ENCODE results near the gene GPR62. TPM values are rescaled to one million over a fixed set of nuclear protein-coding genes. Genes with fewer than 3 reads are reported as not detected.
A peak's percentile ranks its signal among the peaks of the same experiment; 100 is the strongest.

The GPR62 gene
- total RNA-seq, 4 donors from 2014 or later = 0.13 to 1.8 (median 0.56) TPM; not detected in 1

- DNase-seq = no peak
- Histone ChIP-seq H3K4me3 (replicated peaks in 1 of 3) (no peak overlapping the region), H3K4me1 (peaks cover 22 to 35% of the 10 kb centered on the region in 2 donors), H3K36me3 (no peaks in the 10 kb centered on the region), H3K27me3 (no peaks in the 10 kb centered on the region), H3K27ac (no peak overlapping the region), H3K9me3 (no peaks in the 10 kb centered on the region)
- intact Hi-C loops (cut with DNase I) = loop anchor here (10.0 kb wide), 1 partner anchor 587 kb away; the partner anchor contains the start of gene MANF
- TF ChIP-seq POLR2A (IDR thresholded peaks at IDR 0.05) = no peak
- TF ChIP-seq, protein P1, sequence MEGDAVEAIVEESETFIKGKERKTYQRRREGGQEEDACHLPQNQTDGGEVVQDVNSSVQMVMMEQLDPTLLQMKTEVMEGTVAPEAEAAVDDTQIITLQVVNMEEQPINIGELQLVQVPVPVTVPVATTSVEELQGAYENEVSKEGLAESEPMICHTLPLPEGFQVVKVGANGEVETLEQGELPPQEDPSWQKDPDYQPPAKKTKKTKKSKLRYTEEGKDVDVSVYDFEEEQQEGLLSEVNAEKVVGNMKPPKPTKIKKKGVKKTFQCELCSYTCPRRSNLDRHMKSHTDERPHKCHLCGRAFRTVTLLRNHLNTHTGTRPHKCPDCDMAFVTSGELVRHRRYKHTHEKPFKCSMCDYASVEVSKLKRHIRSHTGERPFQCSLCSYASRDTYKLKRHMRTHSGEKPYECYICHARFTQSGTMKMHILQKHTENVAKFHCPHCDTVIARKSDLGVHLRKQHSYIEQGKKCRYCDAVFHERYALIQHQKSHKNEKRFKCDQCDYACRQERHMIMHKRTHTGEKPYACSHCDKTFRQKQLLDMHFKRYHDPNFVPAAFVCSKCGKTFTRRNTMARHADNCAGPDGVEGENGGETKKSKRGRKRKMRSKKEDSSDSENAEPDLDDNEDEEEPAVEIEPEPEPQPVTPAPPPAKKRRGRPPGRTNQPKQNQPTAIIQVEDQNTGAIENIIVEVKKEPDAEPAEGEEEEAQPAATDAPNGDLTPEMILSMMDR (IDR thresholded peaks at IDR 0.05) = no peak
- WGBS, 2 donors = 93 to 100% methylated on average over 1 to 11 of the region's 11 CpGs
Measured at GRCh38 chr3:51971350-51971749, 16.2 kb downstream of the GPR62 start.

- WGBS, 2 donors = 24 to 26% methylated on average over 19 to 23 of the region's 30 CpGs
- intact Hi-C loops (cut with DNase I) = loop anchor here (10.0 kb wide), 1 partner anchor 590 kb away; the partner anchor contains the start of gene MANF
- DNase-seq = peak in 1 of 2 donors; percentile 49
Measured at GRCh38 chr3:51974277-51974962, 19.2 kb downstream of the GPR62 start.

DNA sequence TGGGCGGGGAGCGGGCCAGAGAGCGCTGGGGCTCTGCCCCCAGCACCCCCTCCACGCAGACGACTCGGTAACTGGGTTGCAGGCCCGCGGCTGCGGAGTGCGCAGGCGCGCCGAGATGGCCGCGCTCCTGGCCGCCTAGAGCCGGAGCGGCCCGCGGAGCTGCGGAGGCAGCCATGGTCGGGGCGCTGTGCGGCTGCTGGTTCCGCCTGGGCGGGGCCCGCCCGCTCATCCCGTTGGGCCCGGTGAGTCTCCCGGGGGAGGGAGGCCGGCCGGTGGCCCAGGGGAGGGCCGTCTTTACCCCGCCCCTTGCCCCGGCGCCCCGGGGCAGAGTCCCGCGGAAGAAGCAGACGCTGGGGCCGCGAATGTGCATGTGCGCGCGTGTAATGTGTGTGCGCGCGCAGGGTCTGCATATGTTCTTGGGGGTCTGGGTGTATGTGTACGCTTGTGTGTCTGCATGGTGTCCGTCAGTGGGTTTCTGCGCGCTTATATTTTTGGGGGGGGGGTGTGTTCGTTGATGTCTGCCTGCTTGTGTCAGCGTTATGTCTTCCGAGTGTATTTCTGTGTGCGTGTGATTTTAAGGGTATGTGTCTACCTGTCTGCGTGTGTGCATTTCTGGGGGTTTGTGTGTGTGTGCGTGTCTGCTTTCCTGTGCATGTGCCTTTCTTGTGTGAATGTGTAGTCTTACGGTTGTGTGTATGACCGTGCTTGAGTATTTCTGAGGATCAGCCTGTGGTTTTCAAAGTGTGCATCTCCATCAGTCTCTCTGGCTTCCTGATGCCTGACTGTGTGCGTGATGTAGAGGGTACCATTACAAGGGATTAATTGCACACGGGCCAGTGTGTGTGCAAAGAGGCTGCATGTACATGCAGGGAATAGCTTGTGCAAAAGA, 20.0 kb downstream of the GPR62 start, which contains the start of gene ABHD14A:
Gene ABHD14A (plus strand): TSS at position 102 of the 889 bp plus-strand sequence. CDS start 72 bp downstream, at position 174.
- Histone ChIP-seq H3K27me3 (no peaks in the 10 kb centered on the region), H3K36me3 (no peaks in the 10 kb centered on the region), H3K27ac (peak within 1 kb of the TSS; percentile 83 to 93 (median 86)), H3K4me3 (replicated peaks in 1 of 3) (peak within 1 kb of the TSS; percentile 6 to 46 (median 35)), H3K9me3 (no peaks in the 10 kb centered on the region), H3K4me1 (peaks cover 16 to 29% of the 10 kb centered on the region in 2 donors)
- TF ChIP-seq POLR2A (IDR thresholded peaks at IDR 0.05) = peak in 1 of 2 donors; percentile 80
- TF ChIP-seq, protein P1 (IDR thresholded peaks at IDR 0.05) = no peak
- DNase-seq = peak; percentile 60 to 68
- WGBS, 2 donors = 1% methylated on average over 17 to 37 of the region's 63 CpGs
- intact Hi-C loops (cut with DNase I) = loop anchor here (5.0 to 10.0 kb wide), 2 partner anchors 33 to 590 kb away; partner anchors contain the start of genes MANF, PARP3 and RRP9

More at GRCh38 chr3:51974277-51974962, 19.2 kb downstream of the GPR62 start:
- Histone ChIP-seq H3K27me3 (no peaks in the 10 kb centered on the region), H3K4me3 (replicated peaks in 1 of 3) (peak overlapping the region; percentile 6 to 46 (median 35)), H3K27ac (peak overlapping the region; percentile 83 to 93 (median 86)), H3K9me3 (no peaks in the 10 kb centered on the region), H3K4me1 (peaks cover 16 to 29% of the 10 kb centered on the region in 2 donors), H3K36me3 (no peaks in the 10 kb centered on the region)
- TF ChIP-seq, protein P1 (IDR thresholded peaks at IDR 0.05) = peak in 2 of 6 experiments; percentile 12 to 36
- no peak for TF ChIP-seq POLR2A (IDR thresholded peaks at IDR 0.05)

DNA sequence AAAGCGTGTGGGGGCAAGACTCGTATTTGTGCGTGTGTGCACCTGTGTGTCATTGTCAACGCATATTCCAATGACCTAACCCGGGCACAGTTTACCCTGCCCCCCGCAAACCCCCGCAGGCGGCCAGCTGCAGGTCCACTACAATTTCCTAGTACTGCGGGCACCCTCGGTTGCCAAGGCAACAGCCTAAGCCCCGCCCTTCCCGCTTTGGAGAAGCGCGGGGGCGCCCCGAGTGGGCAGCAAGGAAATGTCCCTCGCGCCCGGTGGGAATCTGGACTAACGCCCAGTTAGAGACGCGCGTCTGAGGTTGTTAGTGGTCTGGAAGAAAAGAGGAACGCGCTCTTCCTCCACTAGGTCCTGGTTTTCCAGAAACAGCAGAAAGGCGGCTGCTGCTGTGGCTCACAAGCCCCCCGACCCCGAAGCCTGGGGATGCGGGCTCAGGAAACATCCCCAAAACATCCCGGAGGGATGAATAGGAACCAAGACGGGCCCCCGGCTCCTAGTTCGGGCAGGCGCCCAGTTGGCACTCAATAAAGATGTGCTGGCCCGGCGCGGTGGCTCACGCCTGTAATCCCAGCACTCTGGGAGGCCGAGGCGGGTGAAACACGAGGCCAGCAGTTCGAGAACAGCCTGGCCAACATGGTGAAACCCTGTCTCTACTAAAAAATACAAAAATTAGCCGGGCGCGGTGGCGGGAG, 20.8 kb downstream of the GPR62 start:
- WGBS, 2 donors = 44 to 47% methylated on average over 39 of the region's 46 CpGs
- TF ChIP-seq, protein P1 (IDR thresholded peaks at IDR 0.05) = no peak
- TF ChIP-seq POLR2A (IDR thresholded peaks at IDR 0.05) = no peak
- peaks cover 16 to 29% of the 10 kb centered on the region in 2 donors for H3K4me1 ChIP-seq
- no peaks in the 10 kb centered on the region for H3K36me3 ChIP-seq
- H3K27me3 ChIP-seq = no peaks in the 10 kb centered on the region
- DNase-seq = peak; percentile 73 to 82
- peak overlapping the region; percentile 13 to 86 (median 42) for H3K27ac ChIP-seq
- H3K4me3 ChIP-seq (replicated peaks in 1 of 3) = peak overlapping the region in 1 of 3 donors; percentile 46
- intact Hi-C loops (cut with DNase I) = loop anchor here (5.0 to 10.0 kb wide), 2 partner anchors 34 to 591 kb away; partner anchors contain the start of genes MANF, PARP3 and RRP9
- no peaks in the 10 kb centered on the region for H3K9me3 ChIP-seq
